Measurements from ENCODE around the gene IGFBP7. TPM values are rescaled to one million over a fixed set of nuclear protein-coding genes. Genes with fewer than 3 reads are reported as not detected.

The IGFBP7 gene
- polyA plus RNA-seq, 1 experiment: 2,028 TPM

DNA sequence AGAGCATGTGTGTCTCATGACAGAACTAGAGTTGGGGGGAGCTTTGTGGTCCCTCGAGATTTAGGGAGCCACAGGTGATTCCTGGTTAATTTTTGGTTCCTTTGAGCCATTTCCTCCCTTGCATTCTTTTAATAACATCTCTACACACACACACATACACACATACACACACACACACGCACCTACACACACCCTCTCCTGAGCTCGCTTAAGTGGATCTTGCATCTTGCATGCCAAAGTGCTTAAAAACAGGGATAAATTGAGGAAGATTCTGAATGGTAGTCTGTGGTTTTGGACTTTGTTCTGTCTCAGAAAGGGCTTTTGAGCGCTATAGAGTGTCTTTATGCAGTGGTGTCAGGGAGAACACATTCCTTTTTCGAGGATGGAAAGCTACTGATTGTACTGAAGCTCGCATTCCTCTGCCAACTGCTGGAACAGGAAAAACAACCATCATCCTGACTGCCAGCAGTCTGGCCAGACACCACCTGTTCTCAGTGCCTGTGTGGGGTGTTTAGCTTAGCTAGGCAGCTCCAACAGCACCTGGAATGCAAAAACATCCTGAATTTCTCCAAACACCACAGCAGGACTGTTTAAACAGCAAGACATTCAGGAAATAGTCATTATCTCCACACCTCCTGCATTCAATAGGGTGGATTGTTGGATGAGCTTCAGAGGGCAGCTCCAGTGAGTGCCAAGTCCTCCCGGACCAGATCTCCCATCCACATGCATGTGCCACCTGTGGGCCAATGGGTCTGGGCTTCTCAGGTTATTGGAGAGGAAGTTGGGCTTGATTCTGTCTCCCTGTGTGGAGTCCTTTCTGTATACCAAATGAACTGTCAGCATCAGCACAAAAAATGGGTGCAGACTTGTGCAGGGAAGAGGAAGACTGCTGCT lies 21.9 kb upstream of the IGFBP7 start:
- TF ChIP-seq, protein P1, sequence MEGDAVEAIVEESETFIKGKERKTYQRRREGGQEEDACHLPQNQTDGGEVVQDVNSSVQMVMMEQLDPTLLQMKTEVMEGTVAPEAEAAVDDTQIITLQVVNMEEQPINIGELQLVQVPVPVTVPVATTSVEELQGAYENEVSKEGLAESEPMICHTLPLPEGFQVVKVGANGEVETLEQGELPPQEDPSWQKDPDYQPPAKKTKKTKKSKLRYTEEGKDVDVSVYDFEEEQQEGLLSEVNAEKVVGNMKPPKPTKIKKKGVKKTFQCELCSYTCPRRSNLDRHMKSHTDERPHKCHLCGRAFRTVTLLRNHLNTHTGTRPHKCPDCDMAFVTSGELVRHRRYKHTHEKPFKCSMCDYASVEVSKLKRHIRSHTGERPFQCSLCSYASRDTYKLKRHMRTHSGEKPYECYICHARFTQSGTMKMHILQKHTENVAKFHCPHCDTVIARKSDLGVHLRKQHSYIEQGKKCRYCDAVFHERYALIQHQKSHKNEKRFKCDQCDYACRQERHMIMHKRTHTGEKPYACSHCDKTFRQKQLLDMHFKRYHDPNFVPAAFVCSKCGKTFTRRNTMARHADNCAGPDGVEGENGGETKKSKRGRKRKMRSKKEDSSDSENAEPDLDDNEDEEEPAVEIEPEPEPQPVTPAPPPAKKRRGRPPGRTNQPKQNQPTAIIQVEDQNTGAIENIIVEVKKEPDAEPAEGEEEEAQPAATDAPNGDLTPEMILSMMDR (IDR thresholded peaks at IDR 0.05; ENCODE audit: insufficient read depth, low read depth, low read length): no peak
- no peak for DNase-seq (ENCODE audit: low read depth)
- POLR2A ChIA-PET: interaction anchor here (0.5 kb wide), 1 partner anchor 112 kb away, joined by 5 read pairs; no protein-coding TSS in a partner anchor
- no peaks in the 10 kb centered on the region for H3K36me3 ChIP-seq (ENCODE audit: control insufficient read depth, insufficient read depth, low read length)
- CTCF ChIA-PET: no interaction called here
- H3K4me3 ChIP-seq (ENCODE audit: low read depth, low read length): no peak overlapping the region
- no peaks in the 10 kb centered on the region for H3K27me3 ChIP-seq (ENCODE audit: control insufficient read depth, insufficient read depth, low read length)

DNA sequence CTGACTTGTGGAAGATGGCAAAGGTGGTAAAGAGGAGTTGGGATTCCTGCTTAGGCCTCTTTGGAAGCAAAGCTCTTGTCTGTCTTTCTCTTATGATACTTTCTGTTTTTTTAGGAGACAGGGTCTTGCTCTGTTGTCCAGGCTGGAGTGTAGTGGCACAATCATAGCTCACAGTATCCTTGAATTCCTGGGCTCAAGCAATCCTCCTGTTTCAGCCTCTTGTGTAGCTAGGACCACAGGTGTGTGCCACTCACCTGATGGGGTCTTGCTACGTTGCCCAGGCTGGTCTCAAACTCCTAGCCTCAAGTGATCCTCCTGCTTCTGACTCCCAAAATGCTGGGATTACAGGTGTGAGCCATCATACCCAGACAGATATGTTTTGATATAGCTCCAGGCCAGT lies 19.3 kb upstream of the IGFBP7 start:
- DNase-seq (ENCODE audit: low read depth): no peak
- Histone ChIP-seq H3K27me3 (ENCODE audit: control insufficient read depth, insufficient read depth, low read length) (no peaks in the 10 kb centered on the region), H3K4me3 (ENCODE audit: low read depth, low read length) (no peak overlapping the region), H3K36me3 (ENCODE audit: control insufficient read depth, insufficient read depth, low read length) (no peaks in the 10 kb centered on the region)
- POLR2A ChIA-PET: no interaction called here
- TF ChIP-seq, protein P1 (IDR thresholded peaks at IDR 0.05; ENCODE audit: insufficient read depth, low read depth, low read length): no peak
- CTCF ChIA-PET: interaction anchor here (1.0 to 2.2 kb wide), 2 partner anchors 10 to 17 kb away, joined by 4 to 5 read pairs; no protein-coding TSS in a partner anchor

DNA sequence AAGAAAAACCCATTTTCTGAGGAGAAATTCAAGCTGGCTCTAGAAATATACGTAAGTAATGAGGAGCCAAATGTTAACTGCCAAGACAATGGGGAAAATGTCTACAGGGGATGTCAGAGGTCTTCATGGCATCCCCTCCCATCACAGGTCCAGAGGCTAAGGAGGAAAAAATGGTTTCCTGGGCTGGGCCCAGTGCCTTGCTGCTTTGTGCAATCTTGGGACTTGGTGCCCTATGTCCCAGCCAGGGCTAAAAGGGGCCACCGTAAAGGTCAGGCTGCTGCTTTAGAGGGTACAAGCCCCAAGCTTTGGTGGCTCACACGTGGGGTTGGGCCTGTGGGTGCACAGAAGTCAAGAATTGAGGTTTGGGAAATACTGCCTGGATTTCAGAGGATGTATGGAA lies 17.2 kb upstream of the IGFBP7 start:
- no peaks in the 10 kb centered on the region for H3K36me3 ChIP-seq (ENCODE audit: control insufficient read depth, insufficient read depth, low read length)
- ChIA-PET POLR2A (no interaction called here), CTCF (no interaction called here)
- DNase-seq (ENCODE audit: low read depth): no peak
- no peaks in the 10 kb centered on the region for H3K27me3 ChIP-seq (ENCODE audit: control insufficient read depth, insufficient read depth, low read length)
- H3K4me3 ChIP-seq (ENCODE audit: low read depth, low read length): no peak overlapping the region
- TF ChIP-seq, protein P1 (IDR thresholded peaks at IDR 0.05; ENCODE audit: insufficient read depth, low read depth, low read length): no peak

DNA sequence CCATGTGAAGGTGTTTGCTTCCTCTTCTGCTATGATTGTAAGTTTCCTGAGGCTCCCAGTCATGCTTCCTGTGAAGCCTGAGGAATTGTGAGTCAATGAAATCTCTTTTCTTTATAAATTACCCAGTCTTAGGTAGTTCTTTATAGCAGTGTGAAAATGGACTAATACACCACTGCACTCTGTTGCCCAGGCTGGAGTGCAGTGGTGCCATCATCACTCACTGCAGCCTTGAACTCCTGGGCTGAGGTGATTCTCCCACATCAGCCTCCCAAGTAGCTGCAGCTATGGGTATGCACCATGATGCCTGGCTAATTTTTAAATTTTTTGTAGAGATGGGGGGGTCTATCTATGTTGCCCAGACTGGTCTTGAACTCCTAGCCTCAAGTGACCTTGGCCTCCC lies 15.8 kb upstream of the IGFBP7 start:
- ChIA-PET CTCF (interaction anchor here (1.0 kb wide), 1 partner anchor 37 kb away, joined by 3 read pairs; no protein-coding TSS in a partner anchor), POLR2A (no interaction called here)
- Histone ChIP-seq H3K4me3 (ENCODE audit: low read depth, low read length) (no peak overlapping the region), H3K36me3 (ENCODE audit: control insufficient read depth, insufficient read depth, low read length) (no peaks in the 10 kb centered on the region), H3K27me3 (ENCODE audit: control insufficient read depth, insufficient read depth, low read length) (no peaks in the 10 kb centered on the region)
- DNase-seq (ENCODE audit: low read depth): no peak
- TF ChIP-seq, protein P1 (IDR thresholded peaks at IDR 0.05; ENCODE audit: insufficient read depth, low read depth, low read length): no peak

DNA sequence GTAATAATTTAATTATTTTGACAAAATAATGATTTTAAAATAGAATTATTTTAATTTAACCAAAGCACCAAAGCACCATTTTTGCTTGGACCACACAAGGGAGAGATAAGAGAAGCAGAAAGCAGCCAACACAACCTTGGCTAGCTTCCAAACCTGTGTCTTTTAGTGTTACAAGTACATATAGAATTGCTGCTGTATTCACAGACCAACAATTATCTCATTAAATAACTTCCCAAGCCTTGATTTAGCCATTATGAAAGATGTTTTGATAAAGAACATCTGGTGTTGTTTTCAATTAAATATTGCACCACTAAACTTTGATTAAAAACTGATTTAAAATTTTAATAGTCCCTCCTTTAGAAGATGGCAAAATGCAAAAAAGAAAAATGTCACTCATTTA lies 14.0 kb upstream of the IGFBP7 start:
- H3K27me3 ChIP-seq (ENCODE audit: control insufficient read depth, insufficient read depth, low read length): no peaks in the 10 kb centered on the region
- H3K36me3 ChIP-seq (ENCODE audit: control insufficient read depth, insufficient read depth, low read length): no peaks in the 10 kb centered on the region
- H3K4me3 ChIP-seq (ENCODE audit: low read depth, low read length): no peak overlapping the region
- no peak for DNase-seq (ENCODE audit: low read depth)
- TF ChIP-seq, protein P1 (IDR thresholded peaks at IDR 0.05; ENCODE audit: insufficient read depth, low read depth, low read length): no peak
- CTCF ChIA-PET: no interaction called here
- POLR2A ChIA-PET: no interaction called here
